ENCODE data around the gene C6orf52. TPM values are rescaled to one million over a fixed set of nuclear protein-coding genes. Genes with fewer than 3 reads are reported as not detected.

The C6orf52 gene
- total and polyA plus RNA-seq, 2 of the 13 experiments (the other 11 are each of a cell fraction or from before 2014, with no cell fraction given) = 0.50 to 0.53 TPM

DNA sequence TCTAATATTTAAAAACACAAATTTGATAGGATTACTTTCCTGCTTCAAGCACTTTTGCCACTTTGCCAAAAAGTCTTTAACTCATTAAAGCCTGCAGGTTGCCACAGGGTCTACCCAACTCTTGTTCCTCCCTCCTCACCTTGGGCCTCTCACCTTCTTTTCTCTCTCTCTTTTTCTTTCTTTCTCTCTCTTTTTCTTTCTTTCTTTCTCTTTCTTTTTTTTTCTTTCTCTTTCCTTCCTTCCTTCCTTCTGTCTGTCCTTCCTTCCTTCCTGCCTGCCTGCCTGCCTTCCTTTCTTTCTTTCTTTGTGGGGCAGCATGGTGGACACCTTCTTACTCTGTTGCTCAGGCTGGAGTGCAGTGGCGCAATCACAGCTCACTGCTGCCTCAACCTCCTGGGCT is 50.2 kb downstream of the C6orf52 start:
- Histone ChIP-seq H4K20me1 (ENCODE audit: insufficient read depth, low read length) (no peaks in the 10 kb centered on the region), H3K27me3 (ENCODE audit: control insufficient read depth in 1 of 2, insufficient read depth in 2 of 2, low read length in 2 of 2) (peaks cover 2 to 11% of the 10 kb centered on the region in 2 experiments; a peak in 3 of 5 replicates), H3K9ac (ENCODE audit: insufficient read depth, low read depth, low read length) (no peak overlapping the region), H3K4me3 (replicated peaks in 1 of 3; ENCODE audit: insufficient read depth in 1 of 3, low read depth in 2 of 3, low read length in 3 of 3) (no peak overlapping the region), H3K27ac (ENCODE audit: extremely low read length, insufficient read depth, low read length) (no peak overlapping the region), H3K79me2 (ENCODE audit: insufficient read depth, low read length) (no peaks in the 10 kb centered on the region), H3K4me2 (ENCODE audit: low read depth, low read length) (no peak overlapping the region), H3K36me3 (replicated peaks in 1 of 2; ENCODE audit: control insufficient read depth in 1 of 2, insufficient read depth in 2 of 2, low read length in 2 of 2) (no peaks in the 10 kb centered on the region), H3K4me1 (ENCODE audit: insufficient read depth, low read length) (no peaks in the 10 kb centered on the region), H3K9me3 (ENCODE audit: low read length) (no peaks in the 10 kb centered on the region), H2AFZ (ENCODE audit: low read length) (no peak overlapping the region)
- BruUV-seq (replicated peaks) = no TSS peak
- POLR2A ChIA-PET = no interaction called here
- no peak for ATAC-seq
- 51% methylated on average over 1 of the region's 1 CpG for WGBS (ENCODE audit: low lambda C conversion rate)
- intact Hi-C loops (cut with micrococcal nuclease; ENCODE audit: unreplicated experiment) (no loop called here), in situ Hi-C loops (cut with HindIII; ENCODE audit: extremely low pct_ligation_motif_present, low pct_unique_long_range_greater_than_20kb) (no loop called here)
- CTCF ChIA-PET (ENCODE audit: low intra/inter-chr PET ratio, low total read pairs) = no interaction called here
- TF ChIP-seq ZNF292 (CRISPR knock-in tag; IDR thresholded peaks at IDR 0.05; ENCODE audit: borderline replicate concordance, low read depth) (no peak), ZNF232 (CRISPR knock-in tag; IDR thresholded peaks at IDR 0.05; ENCODE audit: borderline replicate concordance) (no peak), DPF2 (CRISPR knock-in tag; IDR thresholded peaks at IDR 0.05; ENCODE audit: borderline replicate concordance, low read depth) (no peak), SCMH1 (CRISPR knock-in tag; IDR thresholded peaks at IDR 0.05; ENCODE audit: borderline replicate concordance) (no peak), ZMYM2 (CRISPR knock-in tag; IDR thresholded peaks at IDR 0.05) (no peak), ZNF260 (CRISPR knock-in tag; IDR thresholded peaks at IDR 0.05; ENCODE audit: borderline replicate concordance, low read depth) (no peak)
- TF ChIP-seq, protein P1, sequence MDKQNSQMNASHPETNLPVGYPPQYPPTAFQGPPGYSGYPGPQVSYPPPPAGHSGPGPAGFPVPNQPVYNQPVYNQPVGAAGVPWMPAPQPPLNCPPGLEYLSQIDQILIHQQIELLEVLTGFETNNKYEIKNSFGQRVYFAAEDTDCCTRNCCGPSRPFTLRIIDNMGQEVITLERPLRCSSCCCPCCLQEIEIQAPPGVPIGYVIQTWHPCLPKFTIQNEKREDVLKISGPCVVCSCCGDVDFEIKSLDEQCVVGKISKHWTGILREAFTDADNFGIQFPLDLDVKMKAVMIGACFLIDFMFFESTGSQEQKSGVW (CRISPR knock-in tag; IDR thresholded peaks at IDR 0.05; ENCODE audit: borderline replicate concordance) = no peak
- no peak for FAIRE-seq
- DNase-seq (ENCODE audit: low spot score) = no peak

DNA sequence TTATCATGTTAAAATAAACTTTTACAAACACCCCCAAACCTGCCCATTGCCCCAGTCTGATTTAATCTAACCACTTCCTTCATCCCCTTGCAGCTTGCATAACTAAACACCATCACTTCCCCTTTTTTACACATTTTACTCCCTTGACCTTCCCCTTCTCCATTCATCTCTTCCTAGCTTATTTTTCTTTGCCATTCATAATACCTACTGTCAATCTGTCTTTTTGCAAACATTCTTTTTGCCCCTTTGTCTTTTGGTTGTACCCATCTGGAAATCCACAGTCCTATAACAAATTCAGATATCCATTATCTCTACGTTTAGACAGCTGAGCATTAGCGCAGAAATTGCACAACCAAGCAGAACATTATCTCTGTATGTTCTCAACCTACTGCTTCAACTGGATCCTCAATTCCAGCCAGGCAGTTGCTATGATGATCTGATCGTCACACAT is 51.2 kb downstream of the C6orf52 start:
- ATAC-seq = no peak
- FAIRE-seq = no peak
- H3K9ac ChIP-seq (ENCODE audit: insufficient read depth, low read depth, low read length) = no peak overlapping the region
- ChIA-PET POLR2A (no interaction called here), CTCF (ENCODE audit: low intra/inter-chr PET ratio, low total read pairs) (no interaction called here)
- H2AFZ ChIP-seq (ENCODE audit: low read length) = no peak overlapping the region
- WGBS (ENCODE audit: low lambda C conversion rate) = 5% methylated on average over 3 of the region's 3 CpGs
- H3K79me2 ChIP-seq (ENCODE audit: insufficient read depth, low read length) = no peaks in the 10 kb centered on the region
- in situ Hi-C loops (cut with HindIII; ENCODE audit: extremely low pct_ligation_motif_present, low pct_unique_long_range_greater_than_20kb) (no loop called here), intact Hi-C loops (cut with micrococcal nuclease; ENCODE audit: unreplicated experiment) (no loop called here)
- DNase-seq (ENCODE audit: low spot score) = no peak
- H3K27me3 ChIP-seq (ENCODE audit: control insufficient read depth in 1 of 2, insufficient read depth in 2 of 2, low read length in 2 of 2) = peaks cover 2 to 16% of the 10 kb centered on the region in 2 experiments; a peak in 3 of 5 replicates
- H3K9me3 ChIP-seq (ENCODE audit: low read length) = peaks cover 6% of the 10 kb centered on the region
- H3K36me3 ChIP-seq (replicated peaks in 1 of 2; ENCODE audit: control insufficient read depth in 1 of 2, insufficient read depth in 2 of 2, low read length in 2 of 2) = no peaks in the 10 kb centered on the region
- no TSS peak for BruUV-seq (replicated peaks)
- H3K4me3 ChIP-seq (replicated peaks in 1 of 3; ENCODE audit: insufficient read depth in 1 of 3, low read depth in 2 of 3, low read length in 3 of 3) = no peak overlapping the region
- H3K27ac ChIP-seq (ENCODE audit: extremely low read length, insufficient read depth, low read length) = no peak overlapping the region
- no peak overlapping the region for H3K4me2 ChIP-seq (ENCODE audit: low read depth, low read length)
- no peaks in the 10 kb centered on the region for H4K20me1 ChIP-seq (ENCODE audit: insufficient read depth, low read length)
- TF ChIP-seq ZNF607 (CRISPR knock-in tag; IDR thresholded peaks at IDR 0.05; ENCODE audit: borderline replicate concordance) (no peak), PHF21A (CRISPR knock-in tag; IDR thresholded peaks at IDR 0.05) (no peak), CEBPB (IDR thresholded peaks at IDR 0.05; ENCODE audit: borderline replicate concordance, low read depth, low read length) (0 out of 2 replicates have a peak, but pooled peaks have one; percentile 2)
- H3K4me1 ChIP-seq (ENCODE audit: insufficient read depth, low read length) = no peaks in the 10 kb centered on the region
